ENCODE measurements around the gene BBS4.
"Not testable (repeated sequence)": the region's sequence is repeated elsewhere in the genome, so short reads cannot be mapped to it uniquely, and the experiment has no call there.

- TF ChIP-seq, protein P1, sequence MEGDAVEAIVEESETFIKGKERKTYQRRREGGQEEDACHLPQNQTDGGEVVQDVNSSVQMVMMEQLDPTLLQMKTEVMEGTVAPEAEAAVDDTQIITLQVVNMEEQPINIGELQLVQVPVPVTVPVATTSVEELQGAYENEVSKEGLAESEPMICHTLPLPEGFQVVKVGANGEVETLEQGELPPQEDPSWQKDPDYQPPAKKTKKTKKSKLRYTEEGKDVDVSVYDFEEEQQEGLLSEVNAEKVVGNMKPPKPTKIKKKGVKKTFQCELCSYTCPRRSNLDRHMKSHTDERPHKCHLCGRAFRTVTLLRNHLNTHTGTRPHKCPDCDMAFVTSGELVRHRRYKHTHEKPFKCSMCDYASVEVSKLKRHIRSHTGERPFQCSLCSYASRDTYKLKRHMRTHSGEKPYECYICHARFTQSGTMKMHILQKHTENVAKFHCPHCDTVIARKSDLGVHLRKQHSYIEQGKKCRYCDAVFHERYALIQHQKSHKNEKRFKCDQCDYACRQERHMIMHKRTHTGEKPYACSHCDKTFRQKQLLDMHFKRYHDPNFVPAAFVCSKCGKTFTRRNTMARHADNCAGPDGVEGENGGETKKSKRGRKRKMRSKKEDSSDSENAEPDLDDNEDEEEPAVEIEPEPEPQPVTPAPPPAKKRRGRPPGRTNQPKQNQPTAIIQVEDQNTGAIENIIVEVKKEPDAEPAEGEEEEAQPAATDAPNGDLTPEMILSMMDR (IDR thresholded peaks at IDR 0.05; ENCODE audit: low read length) = not testable (repeated sequence)
- not testable (repeated sequence) for TF ChIP-seq EZH2 (optimal IDR thresholded peaks at IDR 0.05; ENCODE audit: low read depth, low read length)
Observed at GRCh38 chr15:72725851-72726250, 39.8 kb downstream of the BBS4 start.

Measured in MM.1S (cell line).